Mesenchymal stem cell (in vitro differentiated cells and primary cell): Measurements from ENCODE around the gene CCDC172.

ENCODE experiments used
- DNase-seq: peaks from one replicate; pipeline ENCODE4 v3.0.0-alpha.2; 2013
- H2AFZ ChIP-seq: one replicate; pipeline ENCODE4 v1.6.1; 2013; ENCODE audit warnings: low read depth, mild to moderate bottlenecking, control low read depth, inconsistent platforms, low read length, moderate library complexity
- H2AK5ac ChIP-seq: 2 replicates; pipeline ENCODE4 v1.6.1; 2013; ENCODE audit warnings: low read length, moderate library complexity, mild to moderate bottlenecking, inconsistent platforms; ENCODE audit not compliant: severe bottlenecking
- H2BK120ac ChIP-seq: one replicate; pipeline ENCODE4 v1.6.1; 2013; ENCODE audit warnings: low read depth, mild to moderate bottlenecking, inconsistent platforms, low read length, moderate library complexity
- H2BK12ac ChIP-seq, 2 experiments: one replicate each; pipeline ENCODE4 v1.6.1; 2013; ENCODE audit warnings: inconsistent platforms in 2 of 2, low read length in 2 of 2, mild to moderate bottlenecking in 2 of 2, moderate library complexity in 2 of 2, control low read depth in 1 of 2
- H2BK15ac ChIP-seq: one replicate; pipeline ENCODE4 v1.6.1; 2013; ENCODE audit warnings: mild to moderate bottlenecking, low read depth, inconsistent platforms; ENCODE audit not compliant: poor library complexity, severe bottlenecking
- H2BK5ac ChIP-seq: 2 replicates; pipeline ENCODE4 v1.6.1; 2013; ENCODE audit warnings: low read depth, mild to moderate bottlenecking, low read length, control low read depth, inconsistent platforms; ENCODE audit not compliant: poor library complexity, severe bottlenecking
- H3K14ac ChIP-seq, 2 experiments: one replicate each; pipeline ENCODE4 v1.6.1; 2013; ENCODE audit warnings: inconsistent platforms in 2 of 2, low read length in 2 of 2, control low read depth in 1 of 2, mild to moderate bottlenecking in 1 of 2, moderate library complexity in 1 of 2
- H3K18ac ChIP-seq, 2 experiments: one replicate each; pipeline ENCODE4 v1.6.1; 2013; ENCODE audit warnings: inconsistent platforms in 2 of 2, low read length in 2 of 2, control low read depth in 1 of 2, low read depth in 1 of 2, mild to moderate bottlenecking in 1 of 2
- H3K23ac ChIP-seq, 2 experiments: one replicate each; pipeline ENCODE4 v1.6.1; 2013; ENCODE audit warnings: inconsistent platforms in 2 of 2, low read length in 2 of 2, mild to moderate bottlenecking in 2 of 2, moderate library complexity in 2 of 2, control low read depth in 1 of 2
- H3K27ac ChIP-seq: 2 replicates; pipeline ENCODE4 v1.5.1; 2013; ENCODE audit warnings: mild to moderate bottlenecking, moderate library complexity, low read length, control low read depth, inconsistent platforms; ENCODE audit not compliant: poor library complexity, severe bottlenecking
- H3K27me3 ChIP-seq, 2 experiments: 2 replicates each; pipeline versions ENCODE4 v1.6.1 to v1.7.0; 2013; ENCODE audit warnings: low read length in 2 of 2, mild to moderate bottlenecking in 2 of 2, moderate library complexity in 2 of 2, control low read depth in 1 of 2, inconsistent platforms in 1 of 2; ENCODE audit not compliant: control insufficient read depth in 1 of 2, insufficient read depth in 1 of 2
- H3K36me3 ChIP-seq, 2 experiments: 2 replicates each; pipeline versions ENCODE4 v1.6.1 to v1.7.0; 2013; ENCODE audit warnings: low read length in 2 of 2, control low read depth in 1 of 2, inconsistent platforms in 1 of 2, low read depth in 1 of 2, mild to moderate bottlenecking in 1 of 2; ENCODE audit not compliant: insufficient read depth in 2 of 2, control insufficient read depth in 1 of 2
- H3K4ac ChIP-seq, 2 experiments: one replicate each; pipeline ENCODE4 v1.6.1; 2013; ENCODE audit warnings: inconsistent platforms in 2 of 2, low read length in 2 of 2, mild to moderate bottlenecking in 2 of 2, moderate library complexity in 2 of 2, control low read depth in 1 of 2, low read depth in 1 of 2
- H3K4me1 ChIP-seq: 2 replicates; pipeline ENCODE4 v1.6.1; 2013; ENCODE audit warnings: low read depth, low read length, control low read depth; ENCODE audit not compliant: control insufficient read depth, insufficient read depth
- H3K4me2 ChIP-seq: 2 replicates; pipeline ENCODE4 v1.6.1; 2013; ENCODE audit warnings: low read length, mild to moderate bottlenecking, inconsistent platforms; ENCODE audit not compliant: poor library complexity, severe bottlenecking
- H3K4me3 ChIP-seq, 2 experiments: 2 replicates each; pipeline versions ENCODE4 v1.5.1 to v1.7.0; 2013; ENCODE audit warnings: low read length in 2 of 2, mild to moderate bottlenecking in 2 of 2, control low read depth in 1 of 2, low read depth in 1 of 2; ENCODE audit not compliant: insufficient read depth in 1 of 2
- H3K79me1 ChIP-seq: replicated peaks from 2 replicates; pipeline ENCODE4 v1.6.1; 2013; ENCODE audit warnings: mild to moderate bottlenecking, control low read depth, low read length, inconsistent platforms; ENCODE audit not compliant: poor library complexity, severe bottlenecking
- H3K9ac ChIP-seq: 2 replicates; pipeline ENCODE4 v1.7.0; 2013; ENCODE audit warnings: mild to moderate bottlenecking, low read length, moderate library complexity
- H3K9me3 ChIP-seq: 2 replicates; pipeline ENCODE4 v1.7.0; 2013; ENCODE audit warnings: mild to moderate bottlenecking, low read length; ENCODE audit not compliant: control insufficient read depth
- H4K8ac ChIP-seq: one replicate; pipeline ENCODE4 v1.6.1; 2013; ENCODE audit warnings: inconsistent platforms, mild to moderate bottlenecking, low read length, moderate library complexity
- H4K91ac ChIP-seq: one replicate; pipeline ENCODE4 v1.6.1; 2013; ENCODE audit warnings: mild to moderate bottlenecking, low read length, inconsistent platforms
- WGBS: methylation state at CpG from one replicate; pipeline ENCODE4 v1.1.7; 2013; ENCODE audit warnings: mixed read lengths; 5-methylcytosine and 5-hydroxymethylcytosine counted together

Gene CCDC172

GRCh38 chr10:116296291-116296721, 27.9 kb upstream of the CCDC172 start:
- H2BK12ac ChIP-seq, result no peak overlapping the region
- H3K23ac ChIP-seq, result no peak overlapping the region
- no peak overlapping the region for H3K18ac ChIP-seq
- H4K91ac ChIP-seq, result no peak overlapping the region
- no peak overlapping the region for H3K27ac ChIP-seq
- H3K14ac ChIP-seq, result no peak overlapping the region
- no peak overlapping the region for H2AFZ ChIP-seq
- no peak overlapping the region for H3K4me2 ChIP-seq
- 78% methylated on average over 7 of the region's 7 CpGs for WGBS
- DNase-seq, result no peak
- no peak overlapping the region for H2AK5ac ChIP-seq
- no peaks in the 10 kb centered on the region for H3K9me3 ChIP-seq
- no peaks in the 10 kb centered on the region for H3K36me3 ChIP-seq
- no peak overlapping the region for H3K4me3 ChIP-seq
- no peak overlapping the region for H2BK15ac ChIP-seq
- H2BK5ac ChIP-seq, result no peak overlapping the region
- no peaks in the 10 kb centered on the region for H3K79me1 ChIP-seq
- H2BK120ac ChIP-seq, result no peak overlapping the region
- H3K9ac ChIP-seq, result no peak overlapping the region
- H4K8ac ChIP-seq, result no peak overlapping the region
- peaks cover 2% of the 10 kb centered on the region for H3K4me1 ChIP-seq
- no peak overlapping the region for H3K4ac ChIP-seq
- H3K27me3 ChIP-seq, result no peaks in the 10 kb centered on the region

GRCh38 chr10:116298586-116298985, 25.7 kb upstream of the CCDC172 start:
- H2BK5ac ChIP-seq, result no peak overlapping the region
- H3K4me1 ChIP-seq, result peaks cover 2% of the 10 kb centered on the region
- H3K4ac ChIP-seq, result no peak overlapping the region
- no peak overlapping the region for H2BK15ac ChIP-seq
- H4K91ac ChIP-seq, result no peak overlapping the region
- H3K36me3 ChIP-seq, result no peaks in the 10 kb centered on the region
- no peak overlapping the region for H4K8ac ChIP-seq
- no peak overlapping the region for H3K23ac ChIP-seq
- no peak overlapping the region for H3K4me3 ChIP-seq
- no peaks in the 10 kb centered on the region for H3K27me3 ChIP-seq
- H3K27ac ChIP-seq, result no peak overlapping the region
- no peak overlapping the region for H3K18ac ChIP-seq
- H3K9ac ChIP-seq, result no peak overlapping the region
- no peak overlapping the region for H2AK5ac ChIP-seq
- no peak overlapping the region for H2BK12ac ChIP-seq
- no peak overlapping the region for H2AFZ ChIP-seq
- no peaks in the 10 kb centered on the region for H3K9me3 ChIP-seq
- H3K4me2 ChIP-seq, result no peak overlapping the region
- DNase-seq, result no peak
- no peaks in the 10 kb centered on the region for H3K79me1 ChIP-seq
- WGBS, result 100% methylated on average over 1 of the region's 3 CpGs
- H2BK120ac ChIP-seq, result no peak overlapping the region
- H3K14ac ChIP-seq, result no peak overlapping the region

- no peak overlapping the region for H2BK15ac ChIP-seq
- H3K27me3 ChIP-seq, result no peaks in the 10 kb centered on the region
- no peak overlapping the region for H2BK120ac ChIP-seq
- H3K79me1 ChIP-seq, result no peaks in the 10 kb centered on the region
- H3K4me2 ChIP-seq, result no peak overlapping the region
- H4K8ac ChIP-seq, result no peak overlapping the region
- no peak overlapping the region for H3K27ac ChIP-seq
- H3K18ac ChIP-seq, result no peak overlapping the region
- no peak overlapping the region for H3K4me3 ChIP-seq
- no peak overlapping the region for H2AK5ac ChIP-seq
- no peak overlapping the region for H3K14ac ChIP-seq
- no peak overlapping the region for H3K23ac ChIP-seq
- no peak overlapping the region for H2BK5ac ChIP-seq
- no peaks in the 10 kb centered on the region for H3K9me3 ChIP-seq
- H3K36me3 ChIP-seq, result no peaks in the 10 kb centered on the region
- no peak overlapping the region for H4K91ac ChIP-seq
- H2BK12ac ChIP-seq, result no peak overlapping the region
- H3K4ac ChIP-seq, result no peak overlapping the region
- DNase-seq, result no peak
- 81% methylated on average over 1 of the region's 1 CpG for WGBS
- no peak overlapping the region for H2AFZ ChIP-seq
- no peak overlapping the region for H3K9ac ChIP-seq
- peaks cover 2% of the 10 kb centered on the region for H3K4me1 ChIP-seq
Measured at GRCh38 chr10:116300542-116300941, 23.7 kb upstream of the CCDC172 start.

GRCh38 chr10:116304923-116305322, 19.3 kb upstream of the CCDC172 start:
- H3K18ac ChIP-seq, result no peak overlapping the region
- no peak overlapping the region for H3K4me2 ChIP-seq
- H2BK5ac ChIP-seq, result no peak overlapping the region
- H2AK5ac ChIP-seq, result no peak overlapping the region
- no peaks in the 10 kb centered on the region for H3K36me3 ChIP-seq
- no peak overlapping the region for H2BK12ac ChIP-seq
- no peak overlapping the region for H3K14ac ChIP-seq
- H3K79me1 ChIP-seq, result no peaks in the 10 kb centered on the region
- no peaks in the 10 kb centered on the region for H3K9me3 ChIP-seq
- no peak overlapping the region for H4K8ac ChIP-seq
- no peak overlapping the region for H2AFZ ChIP-seq
- no peak for DNase-seq
- H4K91ac ChIP-seq, result no peak overlapping the region
- no peak overlapping the region for H3K4me3 ChIP-seq
- H2BK120ac ChIP-seq, result no peak overlapping the region
- peaks cover 2% of the 10 kb centered on the region for H3K4me1 ChIP-seq
- H3K9ac ChIP-seq, result no peak overlapping the region
- no peak overlapping the region for H3K23ac ChIP-seq
- no peak overlapping the region for H2BK15ac ChIP-seq
- no peaks in the 10 kb centered on the region for H3K27me3 ChIP-seq
- WGBS, result no CpG with 5 or more reads among the region's 1 CpG
- H3K4ac ChIP-seq, result no peak overlapping the region
- no peak overlapping the region for H3K27ac ChIP-seq
